Skin epidermis (tissue), 12 donors: ENCODE results near the gene KRTAP4-2.
"Not testable (repeated sequence)": the region's sequence is repeated elsewhere in the genome, so short reads cannot be mapped to it uniquely, and the experiment has no call there.

Source experiments
- H3K27ac ChIP-seq, 21 experiments: fragments of 200-600 bp; sonication (generic) in 11 of 21; one replicate each; pipeline ENCODE4 v1.5.0; 2020; ENCODE audit warnings: mild to moderate bottlenecking in 3 of 21, inconsistent platforms in 2 of 21, moderate library complexity in 2 of 21
- H3K4me3 ChIP-seq, 7 experiments: fragments of 200-600 bp; sonication (generic) in 2 of 7; one replicate each; pipeline ENCODE4 v1.5.0; 2020; ENCODE audit warnings: inconsistent platforms in 2 of 7, mild to moderate bottlenecking in 2 of 7, moderate library complexity in 1 of 7

KRTAP4-2 gene

GRCh38 chr17:41177727-41178271 lies at the start of gene KRTAP4-2:
Gene KRTAP4-2 (minus strand): TSS chr17:41178221. CDS start chr17:41178164, 57 bp downstream.
- Histone ChIP-seq H3K4me3 (no peak within 1 kb of the TSS), H3K27ac (no peak within 1 kb of the TSS)

- not testable (repeated sequence) for H3K4me3 ChIP-seq, H3K27ac ChIP-seq
Observed at GRCh38 chr17:41226598-41227095, 48.6 kb upstream of the KRTAP4-2 start, which contains the start of gene KRTAP9-2. Gene KRTAP9-2 (plus strand): TSS chr17:41226648. CDS start chr17:41226655, 7 bp downstream.

- H3K27ac ChIP-seq, result no peak overlapping the region
- H3K4me3 ChIP-seq, result no peak overlapping the region
Observed at GRCh38 chr17:41226051-41226450, 48.0 kb upstream of the KRTAP4-2 start.

- Histone ChIP-seq H3K4me3 (no peak overlapping the region), H3K27ac (no peak overlapping the region)
Observed at GRCh38 chr17:41223821-41224220, 45.8 kb upstream of the KRTAP4-2 start.

- Histone ChIP-seq H3K27ac (no peak overlapping the region), H3K4me3 (no peak overlapping the region)
Observed at GRCh38 chr17:41215681-41216080, 37.7 kb upstream of the KRTAP4-2 start.

- no peak overlapping the region for H3K27ac ChIP-seq
- no peak overlapping the region for H3K4me3 ChIP-seq
Observed at GRCh38 chr17:41212524-41213169, 34.6 kb upstream of the KRTAP4-2 start.

- Histone ChIP-seq H3K4me3 (no peak overlapping the region), H3K27ac (no peak overlapping the region)
Observed at GRCh38 chr17:41211845-41212466, 33.9 kb upstream of the KRTAP4-2 start.

GRCh38 chr17:41199421-41200078 lies 21.5 kb upstream of the KRTAP4-2 start:
- H3K4me3 ChIP-seq, result no peak overlapping the region
- H3K27ac ChIP-seq, result no peak overlapping the region

GRCh38 chr17:41196068-41196467 lies 18.0 kb upstream of the KRTAP4-2 start:
- Histone ChIP-seq H3K4me3 (no peak overlapping the region), H3K27ac (no peak overlapping the region)

GRCh38 chr17:41190328-41190727 lies 12.3 kb upstream of the KRTAP4-2 start:
- Histone ChIP-seq H3K4me3 (no peak overlapping the region), H3K27ac (no peak overlapping the region)

GRCh38 chr17:41189837-41190318 lies 11.9 kb upstream of the KRTAP4-2 start, which contains the start of gene KRTAP9-1:
Gene KRTAP9-1 (plus strand): TSS chr17:41189887. CDS start chr17:41189887, 0 bp downstream.
- not testable (repeated sequence) for H3K4me3 ChIP-seq, H3K27ac ChIP-seq

- no peak overlapping the region for H3K27ac ChIP-seq
- no peak overlapping the region for H3K4me3 ChIP-seq
Observed at GRCh38 chr17:41186872-41187271, 8.9 kb upstream of the KRTAP4-2 start.

- no peak overlapping the region for H3K4me3 ChIP-seq
Observed at GRCh38 chr17:41185001-41185400, 7.0 kb upstream of the KRTAP4-2 start.

GRCh38 chr17:41184480-41184961 lies 6.5 kb upstream of the KRTAP4-2 start, which contains the start of gene KRTAP4-1:
Gene KRTAP4-1 (minus strand): TSS chr17:41184911. CDS start chr17:41184854, 57 bp downstream.
- no peak within 1 kb of the TSS for H3K4me3 ChIP-seq

More at GRCh38 chr17:41185001-41185400, 7.0 kb upstream of the KRTAP4-2 start:
- no peak overlapping the region for H3K27ac ChIP-seq

GRCh38 chr17:41178843-41179616 lies 1.0 kb upstream of the KRTAP4-2 start:
- Histone ChIP-seq H3K4me3 (no peak overlapping the region), H3K27ac (no peak overlapping the region)

More at GRCh38 chr17:41184480-41184961, 6.5 kb upstream of the KRTAP4-2 start, which contains the start of gene KRTAP4-1:
- no peak within 1 kb of the TSS for H3K27ac ChIP-seq

- Histone ChIP-seq H3K27ac (no peak overlapping the region), H3K4me3 (no peak overlapping the region)
Observed at GRCh38 chr17:41178341-41178740, 320 bp upstream of the KRTAP4-2 start.

GRCh38 chr17:41176744-41177387 lies 1.2 kb downstream of the KRTAP4-2 start:
- Histone ChIP-seq H3K4me3 (no peak overlapping the region), H3K27ac (no peak overlapping the region)

- Histone ChIP-seq H3K27ac (no peak overlapping the region), H3K4me3 (no peak overlapping the region)
Observed at GRCh38 chr17:41171886-41172285, 6.1 kb downstream of the KRTAP4-2 start.

- H3K27ac ChIP-seq, result no peak within 1 kb of the TSS
- H3K4me3 ChIP-seq, result no peak within 1 kb of the TSS
Observed at GRCh38 chr17:41168121-41168520, 9.9 kb downstream of the KRTAP4-2 start, which contains the start of gene KRTAP4-3. Gene KRTAP4-3 (minus strand): TSS chr17:41168221. CDS start chr17:41168172, 49 bp downstream.
